Muscle layer of colon (tissue), 2 donors: ENCODE results near the gene STK10.

ENCODE experiments used
- H3K27ac ChIP-seq: one replicate; pipeline ENCODE4 v1.7.0; 2013; ENCODE audit warnings: low read depth, mild to moderate bottlenecking, low read length, moderate library complexity
- H3K27me3 ChIP-seq, 2 donors: one replicate each; pipeline ENCODE4 v1.7.0; 2013; ENCODE audit warnings: low read length in 2 of 2, mild to moderate bottlenecking in 2 of 2; ENCODE audit not compliant: insufficient read depth in 2 of 2, control insufficient read depth in 1 of 2
- H3K36me3 ChIP-seq: one replicate; pipeline ENCODE4 v1.7.0; 2013; ENCODE audit warnings: mild to moderate bottlenecking, low read length; ENCODE audit not compliant: insufficient read depth
- H3K4me1 ChIP-seq: one replicate; pipeline ENCODE4 v1.7.0; 2013; ENCODE audit warnings: mild to moderate bottlenecking, low read length; ENCODE audit not compliant: insufficient read depth
- H3K4me3 ChIP-seq, 2 donors: one replicate each; pipeline ENCODE4 v1.7.0; 2013; ENCODE audit warnings: low read length in 2 of 2, low read depth in 1 of 2, mild to moderate bottlenecking in 1 of 2, moderate library complexity in 1 of 2
- H3K9ac ChIP-seq: one replicate; pipeline ENCODE4 v1.7.0; 2013; ENCODE audit warnings: low read length
- H3K9me3 ChIP-seq: one replicate; pipeline ENCODE4 v1.7.0; 2013; ENCODE audit warnings: mild to moderate bottlenecking, low read length
- donor health status: abdominal sarcoma.
- donor health status: Adenocarcinoma of cecum.

The STK10 gene

GRCh38 chr5:172091956-172092732, 95.9 kb downstream of the STK10 start:
- Histone ChIP-seq H3K27me3 (no peaks in the 10 kb centered on the region), H3K9ac (no peak overlapping the region), H3K4me3 (no peak overlapping the region), H3K9me3 (no peaks in the 10 kb centered on the region), H3K27ac (no peak overlapping the region), H3K36me3 (peaks cover 6% of the 10 kb centered on the region), H3K4me1 (peaks cover 4% of the 10 kb centered on the region)

- H3K27ac ChIP-seq = no peak overlapping the region
- H3K9ac ChIP-seq = no peak overlapping the region
- H3K36me3 ChIP-seq = peaks cover 6% of the 10 kb centered on the region
- peaks cover 4% of the 10 kb centered on the region for H3K4me1 ChIP-seq
- H3K4me3 ChIP-seq = no peak overlapping the region
- no peaks in the 10 kb centered on the region for H3K27me3 ChIP-seq
- H3K9me3 ChIP-seq = no peaks in the 10 kb centered on the region
Observed at GRCh38 chr5:172090976-172091547, 97.0 kb downstream of the STK10 start.

- Histone ChIP-seq H3K9ac (no peak overlapping the region), H3K27ac (no peak overlapping the region), H3K9me3 (no peaks in the 10 kb centered on the region), H3K36me3 (peaks cover 6% of the 10 kb centered on the region), H3K4me1 (peaks cover 4% of the 10 kb centered on the region), H3K4me3 (no peak overlapping the region), H3K27me3 (no peaks in the 10 kb centered on the region)
Observed at GRCh38 chr5:172089298-172090117, 98.5 kb downstream of the STK10 start.

- Histone ChIP-seq H3K27me3 (no peaks in the 10 kb centered on the region), H3K4me1 (peaks cover 4% of the 10 kb centered on the region), H3K27ac (no peak overlapping the region), H3K4me3 (no peak overlapping the region), H3K9ac (no peak overlapping the region), H3K36me3 (peaks cover 6% of the 10 kb centered on the region), H3K9me3 (no peaks in the 10 kb centered on the region)
Observed at GRCh38 chr5:172088801-172089200, 99.2 kb downstream of the STK10 start.

GRCh38 chr5:172086194-172086975, 101.6 kb downstream of the STK10 start:
- peaks cover 23% of the 10 kb centered on the region for H3K36me3 ChIP-seq
- no peak overlapping the region for H3K27ac ChIP-seq
- H3K9ac ChIP-seq = no peak overlapping the region
- no peak overlapping the region for H3K4me3 ChIP-seq
- peaks cover 4% of the 10 kb centered on the region for H3K4me1 ChIP-seq
- no peaks in the 10 kb centered on the region for H3K9me3 ChIP-seq
- no peaks in the 10 kb centered on the region for H3K27me3 ChIP-seq

GRCh38 chr5:172085738-172086137, 102.3 kb downstream of the STK10 start:
- no peaks in the 10 kb centered on the region for H3K4me1 ChIP-seq
- H3K9ac ChIP-seq = no peak overlapping the region
- no peaks in the 10 kb centered on the region for H3K9me3 ChIP-seq
- peaks cover 25% of the 10 kb centered on the region for H3K36me3 ChIP-seq
- no peak overlapping the region for H3K4me3 ChIP-seq
- no peaks in the 10 kb centered on the region for H3K27me3 ChIP-seq
- H3K27ac ChIP-seq = no peak overlapping the region

GRCh38 chr5:172082180-172082579, 105.8 kb downstream of the STK10 start:
- Histone ChIP-seq H3K4me3 (no peak overlapping the region), H3K36me3 (peaks cover 19% of the 10 kb centered on the region), H3K27me3 (no peaks in the 10 kb centered on the region), H3K9ac (no peak overlapping the region), H3K27ac (no peak overlapping the region), H3K9me3 (no peaks in the 10 kb centered on the region), H3K4me1 (no peaks in the 10 kb centered on the region)

- Histone ChIP-seq H3K4me3 (no peak overlapping the region), H3K9ac (no peak overlapping the region), H3K27me3 (no peaks in the 10 kb centered on the region), H3K36me3 (peaks cover 19% of the 10 kb centered on the region), H3K4me1 (no peaks in the 10 kb centered on the region), H3K27ac (no peak overlapping the region), H3K9me3 (no peaks in the 10 kb centered on the region)
Observed at GRCh38 chr5:172079876-172080275, 108.1 kb downstream of the STK10 start.

GRCh38 chr5:172078726-172079345, 109.2 kb downstream of the STK10 start:
- Histone ChIP-seq H3K9ac (no peak overlapping the region), H3K4me1 (no peaks in the 10 kb centered on the region), H3K9me3 (no peaks in the 10 kb centered on the region), H3K27ac (no peak overlapping the region), H3K27me3 (no peaks in the 10 kb centered on the region), H3K4me3 (no peak overlapping the region), H3K36me3 (peaks cover 19% of the 10 kb centered on the region)

GRCh38 chr5:172077664-172078425, 110.2 kb downstream of the STK10 start:
- Histone ChIP-seq H3K9me3 (no peaks in the 10 kb centered on the region), H3K36me3 (peaks cover 17% of the 10 kb centered on the region), H3K4me3 (no peak overlapping the region), H3K27ac (peak overlapping the region; percentile 37), H3K27me3 (no peaks in the 10 kb centered on the region), H3K9ac (no peak overlapping the region), H3K4me1 (no peaks in the 10 kb centered on the region)
